HG02885 (cell line): ENCODE measurements around the gene TTC33.

Experiments used
- ATAC-seq: cut with Tn5 transposase; IDR thresholded peaks from one replicate; pipeline ENCODE4 v1.9.1; 2021; ENCODE audit warnings: mild to moderate bottlenecking; ENCODE audit not compliant: unreplicated experiment, poor library complexity

The TTC33 gene

GRCh38 chr5:40780858-40781257 lies 25.1 kb upstream of the TTC33 start:
- no peak for ATAC-seq

GRCh38 chr5:40780199-40780598 lies 24.4 kb upstream of the TTC33 start:
- no peak for ATAC-seq

DNA sequence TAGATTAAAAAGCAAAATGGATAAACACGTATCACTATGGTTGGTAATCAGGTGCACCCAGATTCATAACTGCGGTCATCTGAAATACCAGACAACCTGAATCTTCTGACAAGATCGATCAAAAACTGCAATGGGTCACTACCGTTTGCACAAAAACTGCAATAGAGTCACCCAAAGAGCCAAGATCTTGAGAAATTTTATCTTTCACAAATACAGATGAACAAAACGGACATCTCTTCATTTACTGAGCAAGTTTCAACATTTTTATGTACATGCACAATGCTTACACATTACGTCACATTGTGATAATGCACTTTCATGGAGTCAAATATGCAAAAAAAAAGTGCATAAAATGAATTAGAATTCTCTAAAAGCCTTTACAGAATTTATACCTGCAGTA lies 23.8 kb upstream of the TTC33 start:
- ATAC-seq = no peak

DNA sequence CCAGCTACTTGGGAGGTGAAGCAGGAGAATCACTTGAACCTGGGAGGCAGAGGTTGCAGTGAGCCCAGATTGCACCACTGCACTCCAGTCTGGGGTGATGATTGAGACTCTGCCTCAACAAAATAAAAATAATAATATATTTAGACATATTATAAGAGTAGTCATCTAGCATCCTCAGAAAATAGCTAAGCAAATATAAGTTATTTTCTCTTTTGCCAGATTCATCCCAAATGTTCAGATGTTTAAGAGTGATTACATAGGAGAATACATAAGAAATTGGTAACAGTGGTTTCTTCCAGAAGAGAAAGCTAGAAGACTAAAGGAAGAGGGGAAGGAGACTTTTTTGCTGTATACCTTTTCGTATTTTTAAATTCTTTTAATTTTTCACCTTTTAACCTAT lies 22.4 kb upstream of the TTC33 start:
- no peak for ATAC-seq

DNA sequence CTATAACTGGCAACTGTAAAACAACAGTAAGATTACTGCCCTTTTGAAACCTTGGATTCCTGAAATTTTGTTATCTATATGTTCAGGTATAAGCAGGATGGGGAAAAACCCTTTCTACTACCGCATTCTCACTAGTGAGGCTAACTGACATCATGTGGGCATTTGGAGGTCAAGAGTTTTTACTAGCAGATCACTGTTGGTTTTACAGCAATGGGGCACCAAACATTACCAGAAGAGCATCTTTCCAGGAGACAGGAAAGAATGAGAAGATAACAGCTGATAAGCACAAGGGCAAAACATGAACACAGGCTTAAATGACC lies 20.9 kb upstream of the TTC33 start:
- ATAC-seq = no peak

DNA sequence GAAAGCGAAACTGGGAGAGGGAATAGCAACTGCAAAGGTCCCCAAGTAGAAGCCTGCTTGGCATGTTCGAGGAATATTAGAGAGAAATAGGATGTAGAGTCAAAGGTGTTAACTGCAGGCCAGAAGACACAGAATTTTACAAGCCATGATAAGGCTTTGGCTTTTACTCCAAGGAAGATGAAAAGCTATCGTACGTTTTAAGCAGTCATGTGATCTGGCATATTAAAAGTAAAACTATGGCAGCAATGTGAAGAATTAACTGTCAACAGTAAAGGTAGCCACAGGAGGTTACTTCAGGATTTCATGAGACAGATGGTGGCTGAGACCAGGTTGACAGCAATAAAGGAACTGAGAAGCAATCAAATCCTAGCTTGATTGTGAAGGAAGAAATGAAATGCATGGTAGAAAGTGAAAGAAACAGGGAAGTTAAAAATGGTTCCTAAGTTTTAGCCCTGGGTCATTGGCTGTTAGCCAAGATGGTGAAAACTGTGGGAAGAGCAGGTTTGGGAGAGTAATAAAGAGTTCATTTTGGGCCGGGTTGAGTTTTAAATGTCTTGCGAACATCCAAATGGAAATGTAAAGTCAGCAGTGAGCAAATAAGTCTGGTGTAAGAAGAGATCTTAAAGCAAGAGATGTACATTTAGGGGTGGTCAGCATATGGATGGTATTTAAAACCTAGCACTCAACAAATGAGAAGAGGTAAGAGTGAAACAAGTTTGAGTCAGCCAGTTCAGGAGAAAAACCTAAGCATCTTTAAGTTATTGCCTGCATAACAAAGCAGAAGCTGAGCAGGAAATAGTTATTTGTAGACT lies 20.3 kb upstream of the TTC33 start:
- ATAC-seq = no peak

- no peak for ATAC-seq
Observed at GRCh38 chr5:40775085-40775845, 19.5 kb upstream of the TTC33 start.

- ATAC-seq = no peak
Observed at GRCh38 chr5:40774623-40775022, 18.9 kb upstream of the TTC33 start.

GRCh38 chr5:40770764-40771163 lies 15.0 kb upstream of the TTC33 start:
- no peak for ATAC-seq

GRCh38 chr5:40762705-40763104 lies 6.9 kb upstream of the TTC33 start:
- ATAC-seq = no peak

GRCh38 chr5:40757400-40757799 lies 1.6 kb upstream of the TTC33 start:
- ATAC-seq = no peak

DNA sequence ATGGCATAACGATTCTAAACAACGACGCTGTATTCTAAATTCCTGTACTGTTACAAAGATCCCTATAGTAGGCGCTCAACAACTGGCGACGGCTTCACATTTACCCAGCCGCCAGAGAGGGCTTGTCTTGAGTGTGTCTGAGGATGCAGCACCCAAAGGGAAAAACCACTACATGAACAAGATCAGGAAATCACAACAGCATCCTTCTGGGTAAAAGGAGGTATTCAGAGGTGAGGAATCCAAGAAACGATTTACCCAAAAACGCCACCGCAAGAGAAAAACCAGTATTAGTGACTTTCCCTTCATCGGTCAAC lies 711 bp downstream of the TTC33 start:
- peak; percentile 81 for ATAC-seq

DNA sequence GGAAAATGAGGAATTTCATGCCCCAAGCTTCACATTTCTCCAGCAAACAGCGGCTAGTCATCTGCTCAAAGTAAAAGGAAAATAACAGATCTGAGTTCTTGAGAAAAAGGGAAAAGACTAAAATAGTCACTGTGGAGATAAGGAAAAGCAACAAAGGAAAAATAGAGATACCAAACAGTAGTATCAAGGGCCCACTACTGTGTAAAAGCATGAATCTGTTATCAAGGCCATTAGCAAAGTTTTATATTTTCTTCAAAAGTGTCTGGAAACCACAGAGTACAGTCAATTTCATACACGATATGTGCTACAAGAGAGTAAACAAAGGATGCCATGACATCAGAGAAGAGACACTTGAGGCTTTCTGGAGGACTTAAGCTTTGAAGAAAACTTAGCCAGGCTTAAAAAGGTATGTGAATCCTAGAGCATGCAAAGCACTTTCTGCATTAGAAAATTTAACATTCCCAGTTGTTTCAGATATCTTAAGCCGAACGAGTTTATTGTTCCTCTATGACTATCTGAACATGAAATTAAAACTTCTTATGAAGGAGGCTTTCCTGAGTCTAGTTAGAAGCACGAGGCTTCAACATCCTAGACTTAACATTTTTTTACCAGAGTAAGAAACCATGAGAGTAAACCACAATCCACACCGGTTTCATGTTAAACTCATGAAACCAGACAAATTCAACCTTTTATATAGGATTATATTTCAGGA lies 1.2 kb downstream of the TTC33 start:
- ATAC-seq = peak; percentile 25

DNA sequence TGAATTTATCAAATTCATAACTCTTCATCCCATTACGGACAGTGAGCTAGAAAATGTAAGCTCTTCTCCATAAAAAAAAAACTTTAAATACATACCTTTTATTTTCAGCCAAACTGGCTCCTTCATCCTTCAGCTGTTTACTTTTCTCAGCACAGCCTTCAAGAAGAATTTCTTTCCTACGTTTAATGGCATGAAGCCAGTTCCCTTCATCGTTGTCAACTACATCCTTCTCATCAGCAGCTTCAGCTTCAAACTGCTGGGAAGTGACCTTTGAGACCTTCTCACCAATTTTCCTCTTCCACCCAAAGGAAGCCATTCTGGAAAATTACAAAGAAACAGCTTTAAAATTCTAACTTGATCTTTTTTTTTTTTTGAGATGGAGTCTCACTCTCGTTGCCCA lies 9.1 kb downstream of the TTC33 start:
- ATAC-seq = no peak

- ATAC-seq = no peak
Observed at GRCh38 chr5:40743771-40744170, 12.0 kb downstream of the TTC33 start.

DNA sequence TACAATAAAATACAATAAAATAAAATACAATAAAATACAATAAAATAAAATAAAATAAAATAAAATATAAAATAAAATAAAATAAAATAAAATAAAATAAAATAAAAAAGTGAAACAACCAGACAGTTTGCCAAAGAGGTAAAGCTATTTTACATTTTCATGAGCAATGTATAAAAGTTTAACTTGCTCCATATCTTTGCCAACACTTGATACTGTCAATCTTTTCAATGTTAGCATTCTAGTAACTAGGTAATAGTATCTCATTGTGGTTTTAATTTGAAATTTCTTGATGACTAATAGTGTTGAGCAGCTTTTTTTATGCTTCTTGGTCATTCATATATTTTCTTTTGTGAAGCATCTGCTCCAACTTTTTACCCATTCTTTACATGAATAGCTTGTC lies 17.3 kb downstream of the TTC33 start:
- ATAC-seq = no peak

DNA sequence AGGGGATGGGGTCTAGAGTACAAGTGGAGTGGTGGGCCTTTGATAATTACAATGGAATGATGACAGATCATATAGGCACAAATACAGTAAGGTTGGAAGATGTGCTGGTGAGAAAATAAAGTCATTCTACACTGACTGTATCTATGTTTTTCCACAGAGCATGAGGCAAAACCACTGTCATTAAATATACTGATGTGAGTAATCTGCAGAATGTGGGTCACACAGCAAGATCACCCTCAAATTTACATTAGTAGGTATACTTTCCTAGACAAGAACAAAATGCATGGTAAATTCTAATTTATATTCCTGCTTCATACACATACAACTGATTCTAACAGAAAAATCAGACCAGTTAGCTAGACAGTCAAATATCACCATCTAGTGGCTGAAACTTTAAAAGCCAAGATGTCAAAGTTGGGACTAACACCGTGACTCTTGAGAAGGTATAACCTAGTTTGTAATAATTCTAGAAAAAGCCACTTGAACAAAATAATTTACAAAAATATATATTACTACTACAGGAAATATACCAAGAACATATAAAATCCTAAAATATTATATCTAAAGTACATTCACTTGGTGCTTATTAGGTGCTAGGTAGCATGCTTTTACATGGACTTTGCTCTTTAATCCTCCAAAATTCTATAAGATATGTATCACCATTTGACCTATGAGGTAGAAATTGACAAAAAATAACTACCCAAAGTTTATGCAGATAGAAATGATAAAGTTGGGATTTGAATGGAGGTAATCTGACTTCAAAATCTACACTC lies 19.5 kb downstream of the TTC33 start:
- peak; percentile 87 for ATAC-seq

- no peak for ATAC-seq
Observed at GRCh38 chr5:40735609-40736008, 20.2 kb downstream of the TTC33 start.

DNA sequence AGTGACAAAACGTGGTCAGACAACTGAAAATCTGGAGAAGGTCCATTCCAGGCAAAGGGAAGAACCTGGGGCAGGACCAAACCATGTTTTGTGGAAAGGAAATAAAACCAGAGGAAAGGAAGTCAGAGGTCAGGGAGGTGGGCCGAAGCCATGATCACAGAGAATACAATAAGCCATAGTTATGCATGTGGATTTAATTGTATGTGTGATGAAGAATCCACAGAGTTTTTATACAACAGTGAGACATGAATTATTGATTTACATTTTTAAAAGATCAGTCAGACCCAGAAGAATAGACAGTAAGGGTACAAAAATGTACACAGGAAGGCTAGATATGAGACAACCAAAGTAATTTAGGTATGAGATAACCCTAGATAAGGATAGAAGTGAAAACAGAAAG lies 20.8 kb downstream of the TTC33 start:
- no peak for ATAC-seq

- no peak for ATAC-seq
Observed at GRCh38 chr5:40733879-40734563, 21.7 kb downstream of the TTC33 start.
